HK-2 (cell line): ENCODE measurements around the gene NFS1.
"Not testable (repeated sequence)": the region's sequence is repeated elsewhere in the genome, so short reads cannot be mapped to it uniquely, and the experiment has no call there.

Experiments
- DNase-seq: peaks from one replicate; pipeline ENCODE4 v3.0.0-alpha.2; 2018; ENCODE audit not compliant: unreplicated experiment

Gene NFS1

GRCh38 chr20:35729836-35730582 is 30.9 kb upstream of the NFS1 start:
- DNase-seq = no peak

- DNase-seq = no peak
These were observed 30.2 kb upstream of the NFS1 start for GRCh38 chr20:35729283-35729807.

GRCh38 chr20:35726842-35727711 is 27.9 kb upstream of the NFS1 start:
- no peak for DNase-seq

GRCh38 chr20:35724321-35725230 is 25.4 kb upstream of the NFS1 start:
- DNase-seq = no peak

GRCh38 chr20:35723652-35724320 is 24.6 kb upstream of the NFS1 start:
- not testable (repeated sequence) for DNase-seq

- DNase-seq = not testable (repeated sequence)
These were observed 24.1 kb upstream of the NFS1 start for GRCh38 chr20:35723275-35723639.

GRCh38 chr20:35721621-35722020 is 22.5 kb upstream of the NFS1 start:
- DNase-seq = no peak

- no peak for DNase-seq
These were observed 22.1 kb upstream of the NFS1 start for GRCh38 chr20:35721219-35721618.

- DNase-seq = no peak
These were observed 21.3 kb upstream of the NFS1 start for GRCh38 chr20:35720165-35721123.

- DNase-seq = no peak
These were observed 20.6 kb upstream of the NFS1 start for GRCh38 chr20:35719717-35720116.

GRCh38 chr20:35718972-35719635 is 20.0 kb upstream of the NFS1 start:
- DNase-seq = no peak

- DNase-seq = not testable (repeated sequence)
These were observed 19.2 kb upstream of the NFS1 start for GRCh38 chr20:35718321-35718720.

- no peak for DNase-seq
These were observed 17.2 kb upstream of the NFS1 start for GRCh38 chr20:35716330-35716729.

- no peak for DNase-seq
These were observed 16.5 kb upstream of the NFS1 start for GRCh38 chr20:35715652-35716051.

GRCh38 chr20:35714127-35714526 is 15.0 kb upstream of the NFS1 start:
- DNase-seq = no peak

- not testable (repeated sequence) for DNase-seq
These were observed 14.0 kb upstream of the NFS1 start for GRCh38 chr20:35713120-35713519.

GRCh38 chr20:35711588-35712209 is 12.5 kb upstream of the NFS1 start:
- DNase-seq = no peak

GRCh38 chr20:35710884-35711587 is 11.9 kb upstream of the NFS1 start:
- no peak for DNase-seq
